ENCODE results near the gene ADGRA3.

DNA sequence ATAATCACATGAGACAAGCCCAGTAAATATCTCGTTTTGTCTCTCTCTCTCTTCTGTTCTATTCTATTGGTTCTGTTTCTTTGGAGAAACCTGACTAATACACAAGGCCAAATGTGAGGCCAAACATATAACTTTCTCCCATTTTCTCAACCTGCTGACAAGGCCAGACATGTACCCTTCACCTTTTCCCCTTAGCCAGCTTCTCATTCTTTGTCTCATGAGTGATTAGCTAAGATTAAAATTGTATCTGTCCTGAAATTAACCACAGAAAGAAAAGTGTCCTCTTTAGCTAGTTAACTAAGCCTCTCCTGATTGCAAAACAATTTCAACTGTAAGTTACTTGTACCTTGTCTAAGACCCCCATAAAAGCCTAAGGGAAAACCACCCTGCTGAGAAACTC is 18.5 kb upstream of the ADGRA3 start:
- TF ChIP-seq EP300 (IDR thresholded peaks at IDR 0.05; ENCODE audit: borderline replicate concordance) (no peak), YY1 (IDR thresholded peaks at IDR 0.05; ENCODE audit: low read depth) (no peak), TCF12 (IDR thresholded peaks at IDR 0.05; ENCODE audit: low read depth) (no peak)

All from Ishikawa (cell line).